Measurements from ENCODE around the gene KCNN4. TPM values are rescaled to one million over a fixed set of nuclear protein-coding genes. Genes with fewer than 3 reads are reported as not detected.

Gene KCNN4
- total and polyA plus RNA-seq, 2 experiments from 2014 or later, result 0.86 to 3.2 TPM

- TF ChIP-seq ETS1 (IDR thresholded peaks at IDR 0.05) (no peak), NANOG (IDR thresholded peaks at IDR 0.05; ENCODE audit: borderline replicate concordance) (no peak), ZNF331 (CRISPR knock-in tag; IDR thresholded peaks at IDR 0.05; ENCODE audit: low read depth) (no peak), CTCF (conservative IDR thresholded peaks at IDR 0.05; ENCODE audit: low read depth in 2 of 2) (no peak), STAT1 (IDR thresholded peaks at IDR 0.05; ENCODE audit: unreplicated experiment) (no peak), JUNB (IDR thresholded peaks at IDR 0.05; ENCODE audit: unreplicated experiment) (no peak), ZNF114 (CRISPR knock-in tag; IDR thresholded peaks at IDR 0.05) (no peak)
These were observed 17.3 kb upstream of the KCNN4 start (continued) for GRCh38 chr19:43798026-43798545.

GRCh38 chr19:43797556-43797955 is 16.8 kb upstream of the KCNN4 start:
- Histone ChIP-seq H3K4me2 (no peak overlapping the region), H3K27me3 (ENCODE audit: insufficient read depth) (peaks cover 48% of the 10 kb centered on the region)
- H3K27me3 Mint-ChIP-seq (ENCODE audit: insufficient read depth, low read depth, poor library complexity), result peaks cover 39% of the 10 kb centered on the region

More at GRCh38 chr19:43797556-43797955, 16.8 kb upstream of the KCNN4 start:
- Mint-ChIP-seq H3K4me3 (peak overlapping the region; percentile 78; the same call in 2 of the 3 replicates), H3K36me3 (ENCODE audit: low read depth) (no peaks in the 10 kb centered on the region), H3K4me1 (no peaks in the 10 kb centered on the region; the same call in 2 of the 3 replicates), H3K9me3 (no peaks in the 10 kb centered on the region; the same call in 2 of the 3 replicates), H3K27ac (no peak overlapping the region)
- no peak overlapping the region for H2AFZ ChIP-seq
- no peaks in the 10 kb centered on the region for H3F3A ChIP-seq (replicated peaks; ENCODE audit: low read depth)
- ATAC-seq (no peak), DNase-seq (ENCODE audit: low spot score) (no peak)
- TF ChIP-seq EZH2 (IDR thresholded peaks at IDR 0.05; ENCODE audit: low read depth, unreplicated experiment), result no peak
- TF ChIP-seq CREB1 (CRISPR knock-in tag; IDR thresholded peaks at IDR 0.05; ENCODE audit: low read depth), result no peak
- TF ChIP-seq REST (IDR thresholded peaks at IDR 0.05; ENCODE audit: unreplicated experiment), result no peak
- no peak for TF ChIP-seq NANOG (IDR thresholded peaks at IDR 0.05; ENCODE audit: borderline replicate concordance)
- TF ChIP-seq ZNF462 (CRISPR knock-in tag; IDR thresholded peaks at IDR 0.05), result no peak
- TF ChIP-seq EZH2phosphoT487 (IDR thresholded peaks at IDR 0.05; ENCODE audit: unreplicated experiment), result no peak
- TF ChIP-seq ZNF114 (CRISPR knock-in tag; IDR thresholded peaks at IDR 0.05), result no peak
- TF ChIP-seq STAT1 (IDR thresholded peaks at IDR 0.05; ENCODE audit: unreplicated experiment), result no peak
- no peak for TF ChIP-seq JUNB (IDR thresholded peaks at IDR 0.05; ENCODE audit: unreplicated experiment)
- TF ChIP-seq POLR2AphosphoS5 (IDR thresholded peaks at IDR 0.05; ENCODE audit: low read depth), result no peak
- no peaks in the 10 kb centered on the region for H4K20me1 ChIP-seq (replicated peaks; ENCODE audit: insufficient read depth)
- H3K27ac ChIP-seq (ENCODE audit: low read depth), result no peak overlapping the region
- H3K79me2 ChIP-seq (replicated peaks; ENCODE audit: insufficient read depth), result no peaks in the 10 kb centered on the region
- no peaks in the 10 kb centered on the region for H3K4me1 ChIP-seq (ENCODE audit: insufficient read depth)
- no peak overlapping the region for H3K4me3 ChIP-seq
- no peaks in the 10 kb centered on the region for H3K9me2 ChIP-seq (ENCODE audit: insufficient read depth)
- H3K36me3 ChIP-seq (ENCODE audit: insufficient read depth), result no peaks in the 10 kb centered on the region
